Measurements from ENCODE around the gene TRIM2.

Gene TRIM2

GRCh38 chr4:153310793-153311192, 106.5 kb downstream of the TRIM2 start:
- no peak overlapping the region for H3K27ac ChIP-seq
- no peaks in the 10 kb centered on the region for H3K27me3 ChIP-seq
- no peak for TF ChIP-seq Cebpa-rat (IDR thresholded peaks at IDR 0.05)

DNA sequence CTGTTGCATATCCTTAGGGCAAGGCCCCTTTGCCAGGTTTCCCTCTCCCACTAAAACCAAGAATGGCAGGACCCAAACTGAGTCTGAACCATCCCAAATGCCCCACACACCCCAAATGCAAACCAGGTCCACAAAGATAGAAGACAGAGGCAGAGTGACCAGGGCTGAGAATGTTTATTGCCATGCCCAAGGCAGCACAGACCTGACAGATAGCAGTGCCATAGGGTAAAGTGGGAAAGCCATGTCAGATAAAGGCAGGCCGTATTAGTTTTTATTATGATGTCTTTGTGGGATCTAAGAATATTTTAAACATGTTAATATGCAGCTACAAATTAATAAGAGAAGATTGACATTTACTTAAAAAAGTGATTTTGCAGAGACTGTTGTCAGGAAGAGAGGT, 110.7 kb downstream of the TRIM2 start:
- H3K27me3 ChIP-seq, result no peaks in the 10 kb centered on the region
- no peak overlapping the region for H3K4me2 ChIP-seq
- H3K27ac ChIP-seq, result no peak overlapping the region
- H3K4me1 ChIP-seq, result no peaks in the 10 kb centered on the region
- no peaks in the 10 kb centered on the region for H3K9me3 ChIP-seq
- no peaks in the 10 kb centered on the region for H3K36me3 ChIP-seq
- H3K4me3 ChIP-seq, result no peak overlapping the region
- TF ChIP-seq Cebpa-rat (IDR thresholded peaks at IDR 0.05), result no peak
- H4K20me1 ChIP-seq, result no peaks in the 10 kb centered on the region
- no peak overlapping the region for H3K9ac ChIP-seq

More at GRCh38 chr4:153310793-153311192, 106.5 kb downstream of the TRIM2 start:
- Histone ChIP-seq H3K9me3 (no peaks in the 10 kb centered on the region), H3K9ac (no peak overlapping the region), H4K20me1 (no peaks in the 10 kb centered on the region), H3K4me1 (no peaks in the 10 kb centered on the region), H3K4me3 (no peak overlapping the region), H3K4me2 (no peak overlapping the region), H3K36me3 (no peaks in the 10 kb centered on the region)

GRCh38 chr4:153318696-153319320, 114.6 kb downstream of the TRIM2 start:
- TF ChIP-seq Cebpa-rat (IDR thresholded peaks at IDR 0.05), result no peak
- Histone ChIP-seq H3K4me2 (no peak overlapping the region), H3K9me3 (no peaks in the 10 kb centered on the region), H3K36me3 (no peaks in the 10 kb centered on the region), H3K27ac (no peak overlapping the region), H3K4me3 (no peak overlapping the region), H4K20me1 (no peaks in the 10 kb centered on the region), H3K27me3 (no peaks in the 10 kb centered on the region), H3K4me1 (no peaks in the 10 kb centered on the region), H3K9ac (no peak overlapping the region)

DNA sequence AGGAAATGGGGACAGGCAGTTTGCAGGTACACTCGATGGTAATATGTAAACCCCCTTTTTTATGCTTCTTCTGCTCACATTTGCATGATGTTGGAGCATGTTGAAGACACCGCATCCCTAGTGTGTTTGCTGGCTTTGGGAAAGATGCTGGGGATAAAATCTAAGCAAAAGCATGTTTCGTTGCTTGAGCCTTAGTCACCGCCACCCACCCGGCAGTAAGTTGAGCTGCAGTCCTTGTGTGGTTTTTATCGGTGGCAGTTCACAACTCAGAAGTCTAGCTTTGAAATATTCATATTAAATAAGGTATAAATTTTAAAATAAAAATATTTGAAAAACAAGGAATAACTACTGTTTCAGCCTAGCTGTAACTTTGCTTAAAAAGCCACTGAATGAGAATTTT, 118.5 kb downstream of the TRIM2 start:
- no peaks in the 10 kb centered on the region for H3K4me1 ChIP-seq
- H3K9ac ChIP-seq, result no peak overlapping the region
- H3K36me3 ChIP-seq, result no peaks in the 10 kb centered on the region
- H3K4me2 ChIP-seq, result no peak overlapping the region
- no peaks in the 10 kb centered on the region for H3K9me3 ChIP-seq
- H3K27ac ChIP-seq, result no peak overlapping the region
- no peaks in the 10 kb centered on the region for H4K20me1 ChIP-seq
- TF ChIP-seq Cebpa-rat (IDR thresholded peaks at IDR 0.05), result no peak
- H3K27me3 ChIP-seq, result no peaks in the 10 kb centered on the region
- no peak overlapping the region for H3K4me3 ChIP-seq

GRCh38 chr4:153324046-153324445, 119.8 kb downstream of the TRIM2 start:
- Histone ChIP-seq H3K36me3 (no peaks in the 10 kb centered on the region), H3K27me3 (no peaks in the 10 kb centered on the region), H3K4me2 (no peak overlapping the region), H3K4me1 (no peaks in the 10 kb centered on the region), H3K9ac (no peak overlapping the region), H3K27ac (no peak overlapping the region), H3K9me3 (no peaks in the 10 kb centered on the region), H4K20me1 (no peaks in the 10 kb centered on the region), H3K4me3 (no peak overlapping the region)
- no peak for TF ChIP-seq Cebpa-rat (IDR thresholded peaks at IDR 0.05)

DNA sequence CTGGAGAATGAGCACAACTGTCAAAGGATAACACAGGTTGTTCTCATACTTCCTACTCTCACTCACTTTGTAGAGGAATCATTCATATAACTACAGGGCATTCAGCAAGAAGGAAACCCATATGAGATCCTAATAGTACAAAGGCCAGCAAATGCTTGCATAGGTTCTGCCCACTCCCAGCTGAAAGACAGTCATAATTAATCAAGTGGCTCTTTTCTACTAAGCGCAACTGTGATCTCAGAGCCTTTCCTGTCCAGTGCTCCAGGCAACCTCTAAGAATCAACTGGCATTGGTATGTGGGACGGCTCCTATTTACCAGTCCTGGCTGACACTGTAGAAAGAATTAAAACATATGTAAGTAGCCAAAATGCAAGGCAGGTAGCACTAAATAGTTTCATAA, 121.3 kb downstream of the TRIM2 start:
- TF ChIP-seq Cebpa-rat (IDR thresholded peaks at IDR 0.05), result no peak
- Histone ChIP-seq H3K4me2 (no peak overlapping the region), H3K9ac (no peak overlapping the region), H3K4me3 (no peak overlapping the region), H3K9me3 (no peaks in the 10 kb centered on the region), H3K4me1 (no peaks in the 10 kb centered on the region), H3K36me3 (no peaks in the 10 kb centered on the region), H4K20me1 (no peaks in the 10 kb centered on the region), H3K27me3 (no peaks in the 10 kb centered on the region), H3K27ac (no peak overlapping the region)

GRCh38 chr4:153326513-153326912, 122.3 kb downstream of the TRIM2 start:
- H3K4me3 ChIP-seq, result no peak overlapping the region
- no peaks in the 10 kb centered on the region for H3K36me3 ChIP-seq
- no peaks in the 10 kb centered on the region for H3K9me3 ChIP-seq
- H3K27ac ChIP-seq, result no peak overlapping the region
- H3K9ac ChIP-seq, result no peak overlapping the region
- no peaks in the 10 kb centered on the region for H3K27me3 ChIP-seq
- no peak overlapping the region for H3K4me2 ChIP-seq
- H3K4me1 ChIP-seq, result no peaks in the 10 kb centered on the region
- TF ChIP-seq Cebpa-rat (IDR thresholded peaks at IDR 0.05), result no peak
- H4K20me1 ChIP-seq, result no peaks in the 10 kb centered on the region

DNA sequence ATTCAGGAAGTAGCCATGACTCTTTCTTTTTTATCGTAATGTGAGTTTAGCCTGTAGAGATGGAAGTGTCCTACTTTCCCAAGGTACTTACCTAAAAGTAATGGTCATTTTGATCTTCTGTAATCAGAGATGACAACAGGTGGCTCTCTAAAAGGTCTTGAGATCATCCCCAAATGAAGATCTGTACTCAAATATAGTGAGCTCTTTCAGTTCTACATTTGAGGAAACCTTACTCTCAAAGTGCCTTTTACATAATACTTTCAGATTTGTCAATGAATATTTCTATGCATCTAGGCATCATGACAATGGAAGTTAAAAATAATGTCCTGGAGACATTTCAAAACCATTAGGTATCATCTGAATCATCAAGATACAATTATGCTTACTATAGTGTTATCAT, 123.0 kb downstream of the TRIM2 start:
- Histone ChIP-seq H3K4me2 (no peak overlapping the region), H3K4me1 (no peaks in the 10 kb centered on the region), H4K20me1 (no peaks in the 10 kb centered on the region), H3K27me3 (no peaks in the 10 kb centered on the region), H3K9ac (no peak overlapping the region), H3K9me3 (no peaks in the 10 kb centered on the region), H3K27ac (no peak overlapping the region), H3K4me3 (no peak overlapping the region), H3K36me3 (no peaks in the 10 kb centered on the region)
- TF ChIP-seq Cebpa-rat (IDR thresholded peaks at IDR 0.05), result no peak

GRCh38 chr4:153332936-153333335, 128.7 kb downstream of the TRIM2 start:
- no peak overlapping the region for H3K4me2 ChIP-seq
- H3K4me3 ChIP-seq, result no peak overlapping the region
- TF ChIP-seq Cebpa-rat (IDR thresholded peaks at IDR 0.05), result no peak
- no peaks in the 10 kb centered on the region for H3K4me1 ChIP-seq
- H3K27ac ChIP-seq, result no peak overlapping the region
- H3K9me3 ChIP-seq, result no peaks in the 10 kb centered on the region
- H3K9ac ChIP-seq, result no peak overlapping the region
- H3K36me3 ChIP-seq, result 0 out of 2 replicates have a peak, but pooled peaks cover 5% of the 10 kb centered on the region
- H4K20me1 ChIP-seq, result no peaks in the 10 kb centered on the region
- no peaks in the 10 kb centered on the region for H3K27me3 ChIP-seq

DNA sequence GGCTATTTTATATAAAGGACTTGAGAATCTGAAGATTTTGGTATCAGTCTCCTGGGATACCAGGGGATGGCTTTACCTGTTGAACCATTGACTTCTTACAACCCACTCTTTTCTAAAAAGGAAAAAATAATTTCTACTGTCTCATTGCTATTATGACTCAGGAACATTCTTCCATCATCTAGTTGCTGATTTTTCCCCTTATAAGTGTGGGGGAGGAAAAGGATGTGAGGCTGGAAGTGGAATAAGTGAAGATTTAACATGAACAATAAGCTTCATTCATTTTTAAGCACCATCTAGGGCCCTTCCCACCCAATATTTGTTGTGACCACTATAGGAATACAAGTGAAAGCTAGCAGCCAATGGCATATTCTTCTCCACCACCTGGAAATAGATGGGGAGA, 129.6 kb downstream of the TRIM2 start:
- Histone ChIP-seq H3K27ac (no peak overlapping the region), H3K4me3 (no peak overlapping the region), H3K9me3 (no peaks in the 10 kb centered on the region), H3K9ac (no peak overlapping the region), H3K27me3 (no peaks in the 10 kb centered on the region), H3K36me3 (0 out of 2 replicates have a peak, but pooled peaks cover 5% of the 10 kb centered on the region), H3K4me1 (no peaks in the 10 kb centered on the region), H3K4me2 (no peak overlapping the region), H4K20me1 (no peaks in the 10 kb centered on the region)
- TF ChIP-seq Cebpa-rat (IDR thresholded peaks at IDR 0.05), result no peak

DNA sequence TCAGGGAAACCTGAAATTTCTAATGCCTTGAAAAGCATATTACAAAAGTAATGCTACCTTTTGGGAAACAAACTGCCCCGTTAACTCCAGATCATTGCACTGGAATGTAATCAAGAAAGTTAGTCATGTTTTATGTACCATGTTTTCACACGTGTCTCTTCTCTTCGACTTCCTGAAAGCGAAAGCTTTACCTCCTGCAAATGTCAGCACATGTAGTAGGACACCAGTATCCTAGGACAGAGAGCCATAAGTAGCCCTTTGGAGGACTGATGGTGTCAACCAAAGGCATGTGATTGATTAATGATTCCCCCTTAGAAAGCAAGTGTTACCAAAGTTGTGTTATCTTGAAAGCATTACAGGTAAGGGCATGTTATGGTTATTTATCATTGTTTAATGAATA, 131.4 kb downstream of the TRIM2 start:
- no peaks in the 10 kb centered on the region for H4K20me1 ChIP-seq
- H3K4me2 ChIP-seq, result no peak overlapping the region
- H3K36me3 ChIP-seq, result peaks cover 11% of the 10 kb centered on the region; the same call in 1 of the 2 replicates
- H3K4me3 ChIP-seq, result no peak overlapping the region
- H3K27me3 ChIP-seq, result no peaks in the 10 kb centered on the region
- H3K9me3 ChIP-seq, result no peaks in the 10 kb centered on the region
- no peak overlapping the region for H3K9ac ChIP-seq
- no peak overlapping the region for H3K27ac ChIP-seq
- no peak for TF ChIP-seq Cebpa-rat (IDR thresholded peaks at IDR 0.05)
- H3K4me1 ChIP-seq, result peaks cover 13% of the 10 kb centered on the region

All from BLaER1 (cell line).